HepG2 (cell line): ENCODE data around the gene STATH. TPM values are rescaled to one million over a fixed set of nuclear protein-coding genes. Genes with fewer than 3 reads are reported as not detected.
"Not testable (repeated sequence)": the region's sequence is repeated elsewhere in the genome, so short reads cannot be mapped to it uniquely, and the experiment has no call there.

Source experiments
- ATAC-seq: fragments of 200-7000 bp; cut with Tn5 transposase; 3 replicates; pipeline ENCODE4 v1.9.1; 2020; ENCODE audit warnings: mild to moderate bottlenecking, moderate library complexity
- BruUV-seq: library from RNA; stranded (reverse); fragments of 400-500 nt; replicated peaks from 2 replicates; lab custom pipeline; 2021; lab: Mats Ljungman, UMichigan
- CTCF ChIA-PET: fragments of 300-600 bp; formaldehyde crosslinking; extraction: SDS; loops from one replicate; lab custom pipeline; 2021; ENCODE audit warnings: low total read pairs, inconsistent platforms, low intra/inter-chr PET ratio; lab: Yijun Ruan, JAX
- POLR2A ChIA-PET: fragments of 350-600 bp; sonication (Branson Sonifier 250); formaldehyde crosslinking; loops from one replicate; lab custom pipeline; 2020; ENCODE audit warnings: antibody characterized with exemption, inconsistent platforms; lab: Yijun Ruan, JAX
- DNase-seq: peaks from one replicate; pipeline ENCODE4 v3.0.0-alpha.2; 2015; ENCODE audit warnings: low spot score
- FAIRE-seq: peaks from 3 replicates; lab custom pipeline; 2011; peaks lifted over from hg19 to GRCh38; lab: Jason Lieb, UNC
- H2AFZ ChIP-seq: one replicate; pipeline ENCODE4 v1.6.1; 2011; ENCODE audit warnings: low read length, inconsistent platforms
- H3K27ac ChIP-seq: fragments of 300-600 bp; 3 replicates; pipeline ENCODE4 v1.8.0; 2011; ENCODE audit warnings: mixed run types, mild to moderate bottlenecking, mixed read lengths, low read length, inconsistent platforms; ENCODE audit not compliant: insufficient read depth; ENCODE audit errors: extremely low read length
- H3K27me3 ChIP-seq, 2 experiments: fragments of 200-600 bp in 1 of 2; 2 replicates in 1 of 2; 3 replicates in 1 of 2; pipeline versions ENCODE4 v1.6.0 to v1.8.0; 2011; ENCODE audit warnings: low read length in 2 of 2, mild to moderate bottlenecking in 2 of 2, moderate library complexity in 2 of 2, inconsistent platforms in 1 of 2; ENCODE audit not compliant: insufficient read depth in 2 of 2, control insufficient read depth in 1 of 2
- H3K36me3 ChIP-seq, 2 experiments: fragments of 200-600 bp in 1 of 2; replicated peaks in 1 of 2; 2 replicates in 1 of 2; 3 replicates in 1 of 2; pipeline versions ENCODE4 v1.5.1 to v1.8.0; 2011; ENCODE audit warnings: low read length in 2 of 2, inconsistent platforms in 1 of 2; ENCODE audit not compliant: insufficient read depth in 2 of 2, control insufficient read depth in 1 of 2
- H3K4me1 ChIP-seq: 2 replicates; pipeline ENCODE4 v1.5.1; 2012; ENCODE audit warnings: low read length, inconsistent platforms; ENCODE audit not compliant: insufficient read depth
- H3K4me2 ChIP-seq: 2 replicates; pipeline ENCODE4 v1.6.0; 2011; ENCODE audit warnings: low read depth, low read length, inconsistent platforms
- H3K4me3 ChIP-seq, 3 experiments: fragments of 200-600 bp in 1 of 3; sonication (generic), shearing (Covaris generic) in 1 of 3; replicated peaks in 1 of 3; 2 replicates each; pipeline ENCODE4 v1.5.1; 2011 to 2016; ENCODE audit warnings: low read length in 3 of 3, inconsistent platforms in 2 of 3, low read depth in 2 of 3, mild to moderate bottlenecking in 2 of 3, control low read depth in 1 of 3, mixed read lengths in 1 of 3; ENCODE audit not compliant: insufficient read depth in 1 of 3
- H3K79me2 ChIP-seq: one replicate; pipeline ENCODE4 v1.6.1; 2011; ENCODE audit warnings: low read length, inconsistent platforms; ENCODE audit not compliant: insufficient read depth
- H3K9ac ChIP-seq: 2 replicates; pipeline ENCODE4 v1.6.0; 2011; ENCODE audit warnings: mild to moderate bottlenecking, low read depth, low read length, inconsistent platforms; ENCODE audit not compliant: insufficient read depth
- H3K9me3 ChIP-seq: 2 replicates; pipeline ENCODE4 v1.5.1; 2012; ENCODE audit warnings: mild to moderate bottlenecking, low read length
- H4K20me1 ChIP-seq: 2 replicates; pipeline ENCODE4 v1.6.0; 2011; ENCODE audit warnings: inconsistent platforms, mild to moderate bottlenecking, low read length, moderate library complexity; ENCODE audit not compliant: insufficient read depth
- NFE2L1 ChIP-seq: sonication (generic); formaldehyde crosslinking; IDR thresholded peaks from 2 replicates; pipeline ENCODE4 v1.4.0; 2020; ENCODE audit warnings: missing genetic modification reagents, mild to moderate bottlenecking, borderline replicate concordance
- NRL ChIP-seq: sonication (generic); formaldehyde crosslinking; IDR thresholded peaks from 2 replicates; pipeline ENCODE4 v1.5.0; 2020; ENCODE audit warnings: missing genetic modification reagents, mild to moderate bottlenecking, moderate library complexity, borderline replicate concordance
- PAX8 ChIP-seq: sonication (generic); formaldehyde crosslinking; IDR thresholded peaks from 2 replicates; pipeline ENCODE4 v1.8.0; 2022; ENCODE audit warnings: mild to moderate bottlenecking, missing genetic modification reagents, borderline replicate concordance
- SMARCC2 ChIP-seq: fragments of 450-650 bp; IDR thresholded peaks from 2 replicates; pipeline ENCODE4 v1.6.1; 2017; ENCODE audit warnings: antibody characterized with exemption, mild to moderate bottlenecking
- TCF7L2 ChIP-seq: IDR thresholded peaks from 2 replicates; pipeline ENCODE4 v1.6.1; 2011; ENCODE audit warnings: mild to moderate bottlenecking, low read depth, low read length, moderate library complexity
- WGBS: methylation state at CpG from one replicate; pipeline ENCODE4 v1.1.6; 2017; ENCODE audit warnings: low lambda C conversion rate; 5-methylcytosine and 5-hydroxymethylcytosine counted together
- in situ Hi-C: cut with HindIII; loops from 2 replicates; pipeline ENCODE4 v1.10.0; 2017; ENCODE audit warnings: low pct_unique_long_range_greater_than_20kb; ENCODE audit not compliant: extremely low pct_ligation_motif_present
- intact Hi-C: fragments of 100-400 bp; cut with micrococcal nuclease; formaldehyde crosslinking; loops from one replicate; pipeline ENCODE4 v1.10.0; 2022; ENCODE audit not compliant: unreplicated experiment
- polyA plus RNA-seq, 8 experiments: library from polyadenylated mRNA; depleted of rRNA in 3 of 8; stranded (reverse) in 7 of 8; unstranded in 1 of 8; fragments of >200 nt; fragmentation: Illumina TruSeq in 4 of 8; extraction: Trizol in 4 of 8; gene quantifications; 2 replicates each; pipeline versions ENCODE4 v1.2.1 to v1.2.3, GENCODE V29; 2011 to 2016; ENCODE audit warnings: low read depth in 4 of 8, missing spikeins in 1 of 8, mixed read lengths in 1 of 8; ENCODE audit not compliant: insufficient read depth in 1 of 8
- total RNA-seq, 5 experiments: library from RNA; depleted of rRNA; stranded (reverse); fragments of >200 nt; fragmentation: Illumina TruSeq; extraction: Trizol; gene quantifications; 2 replicates each; pipeline ENCODE4 v1.2.3, GENCODE V29; 2016; ENCODE audit warnings: low read depth in 1 of 5

STATH gene
- total and polyA plus RNA-seq, 2 of the 13 experiments (the other 11 are each of a cell fraction or from before 2014, with no cell fraction given): not detected

GRCh38 chr4:70023218-70023617 lies 27.5 kb downstream of the STATH start (continued):
- no peak for TF ChIP-seq TCF7L2
- no peak for TF ChIP-seq PAX8 (CRISPR knock-in tag)

DNA sequence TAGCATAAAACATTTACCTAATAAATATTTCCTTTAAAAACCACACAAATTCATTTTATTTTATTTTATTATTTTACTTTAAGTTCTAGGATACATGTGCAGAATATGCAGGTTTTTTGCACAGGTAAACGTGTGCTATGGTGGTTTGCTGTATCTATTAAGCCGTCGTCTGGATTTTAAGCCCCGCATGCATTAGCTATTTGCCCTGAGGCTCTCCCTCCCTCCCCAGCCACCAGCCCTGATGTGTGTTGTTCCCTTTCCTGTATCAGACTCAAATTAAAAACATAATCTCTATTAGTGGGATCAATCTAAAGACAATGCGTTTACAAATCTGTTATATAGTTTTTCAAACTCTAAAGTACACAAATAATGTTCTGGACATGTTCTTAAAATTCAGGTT lies 31.2 kb downstream of the STATH start:
- DNase-seq (no peak), ATAC-seq (no peak), FAIRE-seq (no peak)
- no TSS peak for BruUV-seq
- H3K36me3 ChIP-seq: no peaks in the 10 kb centered on the region
- H3K9ac ChIP-seq: no peak overlapping the region
- no peaks in the 10 kb centered on the region for H4K20me1 ChIP-seq
- H3K4me3 ChIP-seq: no peak overlapping the region
- TF ChIP-seq SMARCC2 (no peak), NRL (CRISPR knock-in tag) (no peak), NFE2L1 (no peak)
- no peak overlapping the region for H3K27ac ChIP-seq
- no peaks in the 10 kb centered on the region for H3K79me2 ChIP-seq
- in situ Hi-C loops: no loop called here
- no peaks in the 10 kb centered on the region for H3K27me3 ChIP-seq
- intact Hi-C loops: no loop called here
- no peaks in the 10 kb centered on the region for H3K9me3 ChIP-seq
- CTCF ChIA-PET: no interaction called here
- H2AFZ ChIP-seq: no peak overlapping the region
- H3K4me1 ChIP-seq: no peaks in the 10 kb centered on the region
- 64% methylated on average over 5 of the region's 5 CpGs for WGBS
- POLR2A ChIA-PET: no interaction called here
- H3K4me2 ChIP-seq: no peak overlapping the region

DNA sequence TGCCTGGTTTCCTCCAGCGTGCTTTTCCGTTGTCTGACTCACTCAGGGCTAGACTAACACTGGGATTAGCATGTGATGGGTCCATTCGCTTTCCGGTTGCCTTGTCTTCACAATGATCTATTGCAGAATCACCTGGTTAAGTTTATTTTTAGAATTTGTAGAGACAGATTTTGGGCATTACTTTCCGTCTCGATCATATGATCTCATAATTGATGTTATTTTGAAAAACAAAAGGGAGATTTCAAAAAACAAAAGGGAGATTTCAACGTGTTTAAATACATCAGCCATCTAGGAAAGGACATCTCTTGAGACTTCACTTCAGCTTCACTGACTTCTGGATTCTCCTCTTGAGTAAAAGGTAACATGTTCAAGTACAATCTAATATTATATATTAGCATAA lies 32.4 kb downstream of the STATH start, which contains the start of gene HTN3:
Gene HTN3 (plus strand): TSS at position 301 of the 400 bp plus-strand sequence. CDS start 2,282 bp downstream, outside the sequence.
- H3K9ac ChIP-seq, H3K79me2 ChIP-seq, intact Hi-C loops, ATAC-seq, H3K36me3 ChIP-seq, in situ Hi-C loops, H3K9me3 ChIP-seq, H3K4me1 ChIP-seq, H2AFZ ChIP-seq, H3K27ac ChIP-seq, DNase-seq, H3K4me2 ChIP-seq, FAIRE-seq, BruUV-seq, POLR2A ChIA-PET, H4K20me1 ChIP-seq, H3K4me3 ChIP-seq, H3K27me3 ChIP-seq, CTCF ChIA-PET: not testable (repeated sequence)
- WGBS: 63% methylated on average over 7 of the region's 7 CpGs

DNA sequence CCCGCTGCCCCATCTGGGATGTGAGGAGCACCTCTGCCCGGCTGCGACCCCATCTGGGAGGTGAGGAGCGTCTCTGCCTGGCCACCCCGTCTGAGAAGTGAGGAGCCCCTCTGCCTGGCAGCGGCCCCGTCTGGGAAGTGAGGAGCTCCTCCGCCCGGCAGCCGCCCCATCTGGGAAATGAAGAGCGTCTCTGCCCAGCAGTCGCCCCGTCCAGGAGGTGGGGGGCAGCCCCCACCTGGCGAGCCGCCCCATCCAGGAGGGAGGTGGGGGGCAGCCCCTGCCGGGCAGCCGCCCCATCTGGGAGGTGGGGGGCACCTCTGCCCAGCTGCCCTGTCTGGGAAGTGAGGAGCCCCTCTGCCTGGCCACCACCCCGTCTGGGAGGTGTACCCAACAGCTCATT lies 41.8 kb downstream of the STATH start:
- DNase-seq, H3K9me3 ChIP-seq, H2AFZ ChIP-seq, H3K4me2 ChIP-seq, H3K36me3 ChIP-seq, H3K27me3 ChIP-seq, H3K79me2 ChIP-seq, BruUV-seq, H3K4me3 ChIP-seq, ATAC-seq, intact Hi-C loops, in situ Hi-C loops, FAIRE-seq, CTCF ChIA-PET, H4K20me1 ChIP-seq, POLR2A ChIA-PET, H3K9ac ChIP-seq, H3K27ac ChIP-seq, H3K4me1 ChIP-seq: not testable (repeated sequence)
- 46% methylated on average over 1 of the region's 18 CpGs for WGBS

- DNase-seq, H3K4me2 ChIP-seq, ATAC-seq, H2AFZ ChIP-seq, H3K4me3 ChIP-seq, H3K9me3 ChIP-seq, H3K36me3 ChIP-seq, in situ Hi-C loops, POLR2A ChIA-PET, H3K27ac ChIP-seq, H3K9ac ChIP-seq, FAIRE-seq, intact Hi-C loops, H4K20me1 ChIP-seq, H3K27me3 ChIP-seq, H3K4me1 ChIP-seq, CTCF ChIA-PET, BruUV-seq, H3K79me2 ChIP-seq: not testable (repeated sequence)
Measured at GRCh38 chr4:70039928-70040327, 44.2 kb downstream of the STATH start.
